Measurements from ENCODE around the gene BEST4. TPM values are rescaled to one million over a fixed set of nuclear protein-coding genes. Genes with fewer than 3 reads are reported as not detected.
"Not testable (repeated sequence)": the region's sequence is repeated elsewhere in the genome, so short reads cannot be mapped to it uniquely, and the experiment has no call there.

BEST4 gene
- polyA plus RNA-seq, 1 of the 3 experiments (the other 2 are of a cell fraction), result 0.12 TPM

DNA sequence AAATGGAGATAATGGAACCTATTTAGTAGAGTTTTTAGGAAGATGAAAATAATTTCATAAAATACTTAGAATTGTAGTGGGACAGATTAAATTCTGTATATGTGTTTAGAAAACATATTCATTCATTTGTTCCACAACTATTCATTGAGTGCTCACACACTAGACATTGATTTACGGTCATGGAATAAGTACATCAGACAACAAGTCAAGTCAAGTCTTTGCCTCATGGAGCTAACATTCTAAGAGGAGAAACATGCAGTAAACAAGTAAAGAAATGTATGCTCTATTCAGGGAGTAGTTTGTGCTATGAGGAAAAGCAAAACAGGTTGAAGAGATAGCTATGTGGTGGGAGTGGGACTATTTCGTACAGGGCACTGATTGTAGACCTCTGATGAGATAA, 29.3 kb upstream of the BEST4 start:
- no peak overlapping the region for H3K4me2 ChIP-seq
- H3K9me2 ChIP-seq, result no peaks in the 10 kb centered on the region
- 92% methylated on average over 2 of the region's 2 CpGs for WGBS (ENCODE audit: low lambda C conversion rate)

DNA sequence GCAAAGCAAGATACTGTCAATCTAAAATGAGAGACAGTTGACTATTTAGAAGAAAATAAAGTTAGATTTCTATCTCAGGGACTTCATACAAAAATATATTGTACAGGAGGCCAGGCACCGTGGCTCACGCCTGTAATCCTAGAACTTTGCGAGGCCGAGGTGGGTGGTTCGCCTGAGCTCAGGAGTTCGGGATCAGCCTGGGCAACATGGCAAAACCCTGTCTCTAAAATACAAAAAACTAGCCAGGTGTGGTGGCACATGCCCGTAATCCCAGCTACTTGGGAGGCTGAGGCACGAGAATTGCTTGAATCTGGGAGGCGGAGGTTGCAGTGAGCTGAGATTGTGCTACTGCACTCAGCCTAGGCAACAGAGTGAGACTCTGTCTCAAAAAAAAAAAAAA, 28.0 kb upstream of the BEST4 start:
- Histone ChIP-seq H3K4me1 (ENCODE audit: control insufficient read depth in 1 of 2, insufficient read depth in 2 of 2, low read depth in 1 of 2, low read length in 1 of 2) (peaks cover 21 to 38% of the 10 kb centered on the region in 2 experiments; a peak in 3 of 4 replicates), H3K79me2 (ENCODE audit: insufficient read depth) (peaks cover 13% of the 10 kb centered on the region; the same call in 1 of the 2 replicates), H3F3A (replicated peaks; ENCODE audit: insufficient read depth) (peaks cover 63% of the 10 kb centered on the region), H3K36me3 (replicated peaks in 1 of 2; ENCODE audit: control insufficient read depth in 1 of 2, insufficient read depth in 2 of 2, low read length in 1 of 2) (peaks cover 8 to 27% of the 10 kb centered on the region in 2 experiments), H3K27ac (ENCODE audit: low read depth in 2 of 2, low read length in 1 of 2) (peak overlapping the region in 1 of 2 experiments; percentile 60; a peak in 1 of 4 replicates)
- ChIA-PET POLR2A (interaction anchor here (0.5 kb wide), 1 partner anchor 71 kb away, joined by 3 read pairs; no protein-coding TSS in a partner anchor), CTCF (interaction anchor here (1.5 kb wide), 2 partner anchors 16 to 85 kb away, joined by 5 read pairs; partner anchors contain the start of genes PLK3 and RNU5D-1)
- not testable (repeated sequence) for DNase-seq; H3K4me3 ChIP-seq (ENCODE audit: low read depth in 2 of 2, low read length in 1 of 2); H2AFZ ChIP-seq (ENCODE audit: low read depth); H3K9me3 ChIP-seq; H4K20me1 ChIP-seq (ENCODE audit: insufficient read depth); H3K4me2 ChIP-seq; H3K27me3 ChIP-seq (ENCODE audit: insufficient read depth); H3K9me2 ChIP-seq; H3K9ac ChIP-seq
- WGBS (ENCODE audit: low lambda C conversion rate), result 98% methylated on average over 9 of the region's 9 CpGs

More for the DNA sequence above, 29.3 kb upstream of the BEST4 start:
- no peak for DNase-seq
- no peak overlapping the region for H2AFZ ChIP-seq (ENCODE audit: low read depth)
- no peaks in the 10 kb centered on the region for H3K27me3 ChIP-seq (ENCODE audit: insufficient read depth)
- H4K20me1 ChIP-seq (ENCODE audit: insufficient read depth), result no peaks in the 10 kb centered on the region
- H3K36me3 ChIP-seq (replicated peaks in 1 of 2; ENCODE audit: control insufficient read depth in 1 of 2, insufficient read depth in 2 of 2, low read length in 1 of 2), result peaks cover 8 to 27% of the 10 kb centered on the region in 2 experiments
- H3K27ac ChIP-seq (ENCODE audit: low read depth in 2 of 2, low read length in 1 of 2), result no peak overlapping the region
- H3K4me1 ChIP-seq (ENCODE audit: control insufficient read depth in 1 of 2, insufficient read depth in 2 of 2, low read depth in 1 of 2, low read length in 1 of 2), result peaks cover 11 to 24% of the 10 kb centered on the region in 2 experiments; a peak in 3 of 4 replicates
- no peak overlapping the region for H3K4me3 ChIP-seq (ENCODE audit: low read depth in 2 of 2, low read length in 1 of 2)
- ChIA-PET CTCF (interaction anchor here (0.7 to 2.3 kb wide), 3 partner anchors 16 to 30 kb away, joined by 3 to 7 read pairs (median 4); no protein-coding TSS in a partner anchor), POLR2A (interaction anchor here (3.2 kb wide), 1 partner anchor 9 kb away, joined by 15 read pairs; the partner anchor contains the start of genes BTBD19 and DYNLT4)
- TF ChIP-seq RFX5 (IDR thresholded peaks at IDR 0.05; ENCODE audit: low read length) (no peak), MXI1 (IDR thresholded peaks at IDR 0.05; ENCODE audit: low read depth, low read length) (no peak), NFIC (IDR thresholded peaks at IDR 0.05; ENCODE audit: borderline replicate concordance) (no peak), FOSL2 (IDR thresholded peaks at IDR 0.05; ENCODE audit: borderline replicate concordance, low read depth) (no peak), JUND (IDR thresholded peaks at IDR 0.05) (no peak), EP300 (IDR thresholded peaks at IDR 0.05; ENCODE audit: borderline replicate concordance in 1 of 2, low read depth in 1 of 2, low read length in 1 of 2) (no peak), CHD2 (IDR thresholded peaks at IDR 0.05; ENCODE audit: low read length, partially characterized antibody) (no peak), RXRA (IDR thresholded peaks at IDR 0.05; ENCODE audit: borderline replicate concordance, low read depth) (no peak), GABPA (IDR thresholded peaks at IDR 0.05; ENCODE audit: low read depth) (no peak), YY1 (IDR thresholded peaks at IDR 0.05; ENCODE audit: low read depth) (no peak), FOXJ3 (CRISPR knock-in tag; IDR thresholded peaks at IDR 0.05) (no peak), TCF12 (IDR thresholded peaks at IDR 0.05) (no peak), NRF1 (IDR thresholded peaks at IDR 0.05; ENCODE audit: low read depth, low read length) (no peak)
- TF ChIP-seq, protein P1, sequence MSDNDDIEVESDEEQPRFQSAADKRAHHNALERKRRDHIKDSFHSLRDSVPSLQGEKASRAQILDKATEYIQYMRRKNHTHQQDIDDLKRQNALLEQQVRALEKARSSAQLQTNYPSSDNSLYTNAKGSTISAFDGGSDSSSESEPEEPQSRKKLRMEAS (IDR thresholded peaks at IDR 0.05; ENCODE audit: low read depth), result no peak
- TF ChIP-seq, protein P2, sequence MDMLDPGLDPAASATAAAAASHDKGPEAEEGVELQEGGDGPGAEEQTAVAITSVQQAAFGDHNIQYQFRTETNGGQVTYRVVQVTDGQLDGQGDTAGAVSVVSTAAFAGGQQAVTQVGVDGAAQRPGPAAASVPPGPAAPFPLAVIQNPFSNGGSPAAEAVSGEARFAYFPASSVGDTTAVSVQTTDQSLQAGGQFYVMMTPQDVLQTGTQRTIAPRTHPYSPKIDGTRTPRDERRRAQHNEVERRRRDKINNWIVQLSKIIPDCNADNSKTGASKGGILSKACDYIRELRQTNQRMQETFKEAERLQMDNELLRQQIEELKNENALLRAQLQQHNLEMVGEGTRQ (IDR thresholded peaks at IDR 0.05; ENCODE audit: borderline replicate concordance, low read depth, low read length), result no peak
- TF ChIP-seq, protein P3, sequence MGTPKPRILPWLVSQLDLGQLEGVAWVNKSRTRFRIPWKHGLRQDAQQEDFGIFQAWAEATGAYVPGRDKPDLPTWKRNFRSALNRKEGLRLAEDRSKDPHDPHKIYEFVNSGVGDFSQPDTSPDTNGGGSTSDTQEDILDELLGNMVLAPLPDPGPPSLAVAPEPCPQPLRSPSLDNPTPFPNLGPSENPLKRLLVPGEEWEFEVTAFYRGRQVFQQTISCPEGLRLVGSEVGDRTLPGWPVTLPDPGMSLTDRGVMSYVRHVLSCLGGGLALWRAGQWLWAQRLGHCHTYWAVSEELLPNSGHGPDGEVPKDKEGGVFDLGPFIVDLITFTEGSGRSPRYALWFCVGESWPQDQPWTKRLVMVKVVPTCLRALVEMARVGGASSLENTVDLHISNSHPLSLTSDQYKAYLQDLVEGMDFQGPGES (IDR thresholded peaks at IDR 0.05; ENCODE audit: low read depth, low read length), result no peak
- TF ChIP-seq, protein P4, sequence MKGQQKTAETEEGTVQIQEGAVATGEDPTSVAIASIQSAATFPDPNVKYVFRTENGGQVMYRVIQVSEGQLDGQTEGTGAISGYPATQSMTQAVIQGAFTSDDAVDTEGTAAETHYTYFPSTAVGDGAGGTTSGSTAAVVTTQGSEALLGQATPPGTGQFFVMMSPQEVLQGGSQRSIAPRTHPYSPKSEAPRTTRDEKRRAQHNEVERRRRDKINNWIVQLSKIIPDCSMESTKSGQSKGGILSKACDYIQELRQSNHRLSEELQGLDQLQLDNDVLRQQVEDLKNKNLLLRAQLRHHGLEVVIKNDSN (IDR thresholded peaks at IDR 0.05; ENCODE audit: borderline replicate concordance, low read depth), result no peak
- TF ChIP-seq, protein P5, sequence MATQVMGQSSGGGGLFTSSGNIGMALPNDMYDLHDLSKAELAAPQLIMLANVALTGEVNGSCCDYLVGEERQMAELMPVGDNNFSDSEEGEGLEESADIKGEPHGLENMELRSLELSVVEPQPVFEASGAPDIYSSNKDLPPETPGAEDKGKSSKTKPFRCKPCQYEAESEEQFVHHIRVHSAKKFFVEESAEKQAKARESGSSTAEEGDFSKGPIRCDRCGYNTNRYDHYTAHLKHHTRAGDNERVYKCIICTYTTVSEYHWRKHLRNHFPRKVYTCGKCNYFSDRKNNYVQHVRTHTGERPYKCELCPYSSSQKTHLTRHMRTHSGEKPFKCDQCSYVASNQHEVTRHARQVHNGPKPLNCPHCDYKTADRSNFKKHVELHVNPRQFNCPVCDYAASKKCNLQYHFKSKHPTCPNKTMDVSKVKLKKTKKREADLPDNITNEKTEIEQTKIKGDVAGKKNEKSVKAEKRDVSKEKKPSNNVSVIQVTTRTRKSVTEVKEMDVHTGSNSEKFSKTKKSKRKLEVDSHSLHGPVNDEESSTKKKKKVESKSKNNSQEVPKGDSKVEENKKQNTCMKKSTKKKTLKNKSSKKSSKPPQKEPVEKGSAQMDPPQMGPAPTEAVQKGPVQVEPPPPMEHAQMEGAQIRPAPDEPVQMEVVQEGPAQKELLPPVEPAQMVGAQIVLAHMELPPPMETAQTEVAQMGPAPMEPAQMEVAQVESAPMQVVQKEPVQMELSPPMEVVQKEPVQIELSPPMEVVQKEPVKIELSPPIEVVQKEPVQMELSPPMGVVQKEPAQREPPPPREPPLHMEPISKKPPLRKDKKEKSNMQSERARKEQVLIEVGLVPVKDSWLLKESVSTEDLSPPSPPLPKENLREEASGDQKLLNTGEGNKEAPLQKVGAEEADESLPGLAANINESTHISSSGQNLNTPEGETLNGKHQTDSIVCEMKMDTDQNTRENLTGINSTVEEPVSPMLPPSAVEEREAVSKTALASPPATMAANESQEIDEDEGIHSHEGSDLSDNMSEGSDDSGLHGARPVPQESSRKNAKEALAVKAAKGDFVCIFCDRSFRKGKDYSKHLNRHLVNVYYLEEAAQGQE (IDR thresholded peaks at IDR 0.05; ENCODE audit: low read depth, low read length), result no peak
- TF ChIP-seq, protein P6, sequence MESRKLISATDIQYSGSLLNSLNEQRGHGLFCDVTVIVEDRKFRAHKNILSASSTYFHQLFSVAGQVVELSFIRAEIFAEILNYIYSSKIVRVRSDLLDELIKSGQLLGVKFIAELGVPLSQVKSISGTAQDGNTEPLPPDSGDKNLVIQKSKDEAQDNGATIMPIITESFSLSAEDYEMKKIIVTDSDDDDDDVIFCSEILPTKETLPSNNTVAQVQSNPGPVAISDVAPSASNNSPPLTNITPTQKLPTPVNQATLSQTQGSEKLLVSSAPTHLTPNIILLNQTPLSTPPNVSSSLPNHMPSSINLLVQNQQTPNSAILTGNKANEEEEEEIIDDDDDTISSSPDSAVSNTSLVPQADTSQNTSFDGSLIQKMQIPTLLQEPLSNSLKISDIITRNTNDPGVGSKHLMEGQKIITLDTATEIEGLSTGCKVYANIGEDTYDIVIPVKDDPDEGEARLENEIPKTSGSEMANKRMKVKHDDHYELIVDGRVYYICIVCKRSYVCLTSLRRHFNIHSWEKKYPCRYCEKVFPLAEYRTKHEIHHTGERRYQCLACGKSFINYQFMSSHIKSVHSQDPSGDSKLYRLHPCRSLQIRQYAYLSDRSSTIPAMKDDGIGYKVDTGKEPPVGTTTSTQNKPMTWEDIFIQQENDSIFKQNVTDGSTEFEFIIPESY (IDR thresholded peaks at IDR 0.05; ENCODE audit: borderline replicate concordance, low read depth), result no peak
- H3F3A ChIP-seq (replicated peaks; ENCODE audit: insufficient read depth), result peaks cover 66% of the 10 kb centered on the region
- peaks cover 7% of the 10 kb centered on the region; the same call in 1 of the 2 replicates for H3K79me2 ChIP-seq (ENCODE audit: insufficient read depth)
- H3K9me3 ChIP-seq, result no peaks in the 10 kb centered on the region
- no peak overlapping the region for H3K9ac ChIP-seq

Data from SK-N-SH (cell line).